Umbilical cord (tissue), 2 donors: ENCODE data around the gene CFAP100. TPM values are rescaled to one million over a fixed set of nuclear protein-coding genes. Genes with fewer than 3 reads are reported as not detected.

ENCODE experiments used
- DNase-seq: peaks from one replicate; pipeline ENCODE4 v3.0.0-alpha.2; 2015; ENCODE audit warnings: low spot score
- total RNA-seq: library from RNA; depleted of rRNA; stranded (reverse); fragments of >200 nt; gene quantifications from one replicate; pipeline ENCODE4 v1.2.3, GENCODE V29; 2014; ENCODE audit warnings: low replicate concordance; ENCODE audit not compliant: insufficient read depth

CFAP100 gene
- total RNA-seq, 1 donor from 2014 or later = 3.4 TPM

- DNase-seq = no peak
Measured at GRCh38 chr3:126356373-126357264, 38.1 kb upstream of the CFAP100 start.

- DNase-seq = peak; percentile 79
Measured at GRCh38 chr3:126357295-126358037, 37.2 kb upstream of the CFAP100 start, which contains the start of gene KLF15. Gene KLF15 (minus strand): TSS chr3:126357408. CDS start chr3:126352922, 4,486 bp downstream.

GRCh38 chr3:126358038-126358815 is 36.5 kb upstream of the CFAP100 start:
- no peak for DNase-seq

- DNase-seq = no peak
Measured at GRCh38 chr3:126358816-126359181, 35.9 kb upstream of the CFAP100 start.

- no peak for DNase-seq
Measured at GRCh38 chr3:126360046-126360713, 34.5 kb upstream of the CFAP100 start.

GRCh38 chr3:126360714-126361060 is 34.0 kb upstream of the CFAP100 start:
- DNase-seq = no peak

- no peak for DNase-seq
Measured at GRCh38 chr3:126361211-126361610, 33.5 kb upstream of the CFAP100 start.

GRCh38 chr3:126364130-126364695 is 30.5 kb upstream of the CFAP100 start:
- no peak for DNase-seq

GRCh38 chr3:126364731-126365301 is 29.9 kb upstream of the CFAP100 start:
- no peak for DNase-seq

- DNase-seq = no peak
Measured at GRCh38 chr3:126365351-126366277, 29.1 kb upstream of the CFAP100 start.

GRCh38 chr3:126367316-126367805 is 27.3 kb upstream of the CFAP100 start:
- no peak for DNase-seq

- no peak for DNase-seq
Measured at GRCh38 chr3:126369490-126369889, 25.2 kb upstream of the CFAP100 start.

GRCh38 chr3:126370055-126370454 is 24.7 kb upstream of the CFAP100 start:
- no peak for DNase-seq

- no peak for DNase-seq
Measured at GRCh38 chr3:126370606-126371005, 24.1 kb upstream of the CFAP100 start.

GRCh38 chr3:126371096-126371705 is 23.5 kb upstream of the CFAP100 start:
- no peak for DNase-seq

GRCh38 chr3:126372413-126373145 is 22.1 kb upstream of the CFAP100 start:
- no peak for DNase-seq

- no peak for DNase-seq
Measured at GRCh38 chr3:126373146-126373613, 21.5 kb upstream of the CFAP100 start.
